ENCODE measurements around the gene ARHGAP15.

- TF ChIP-seq CTCF (IDR thresholded peaks at IDR 0.05; ENCODE audit: insufficient read depth, low read length) (no peak), POLR2AphosphoS5 (IDR thresholded peaks at IDR 0.05; ENCODE audit: low read depth) (no peak), SPI1 (IDR thresholded peaks at IDR 0.05; ENCODE audit: borderline replicate concordance, low read depth) (no peak)
Measured at GRCh38 chr2:143649226-143649740, 520.1 kb downstream of the ARHGAP15 start.

Data from HL-60 (cell line).